ENCODE results near the gene PLXNC1.

PLXNC1 gene

GRCh38 chr12:94320109-94320508, 171.7 kb downstream of the PLXNC1 start:
- DNase-seq (no peak), ATAC-seq (replicated peaks) (no peak)
- H3K27me3 Mint-ChIP-seq = no peaks in the 10 kb centered on the region
- no peak overlapping the region for H3K4me3 Mint-ChIP-seq
- H3K9me3 Mint-ChIP-seq = peaks cover 16 to 29% of the 10 kb centered on the region in 2 donors
- no peak overlapping the region for H3K27ac Mint-ChIP-seq
- no peaks in the 10 kb centered on the region for H3K4me1 Mint-ChIP-seq (ENCODE audit: low read depth in 2 of 2)
- peaks cover 3% of the 10 kb centered on the region for H3K36me3 Mint-ChIP-seq (ENCODE audit: insufficient read depth)

GRCh38 chr12:94322346-94322745, 174.0 kb downstream of the PLXNC1 start:
- H3K27me3 Mint-ChIP-seq = no peaks in the 10 kb centered on the region
- no peak overlapping the region for H3K27ac Mint-ChIP-seq
- peaks cover 7% of the 10 kb centered on the region for H3K36me3 Mint-ChIP-seq (ENCODE audit: insufficient read depth)
- no peak for DNase-seq
- peaks cover 12 to 25% of the 10 kb centered on the region in 2 donors for H3K9me3 Mint-ChIP-seq
- H3K4me3 Mint-ChIP-seq = no peak overlapping the region
- H3K4me1 Mint-ChIP-seq (ENCODE audit: low read depth in 2 of 2) = no peaks in the 10 kb centered on the region
- ATAC-seq (replicated peaks) = no peak

GRCh38 chr12:94326234-94326633, 177.9 kb downstream of the PLXNC1 start:
- H3K36me3 Mint-ChIP-seq (ENCODE audit: insufficient read depth) = peaks cover 7% of the 10 kb centered on the region
- H3K4me1 Mint-ChIP-seq (ENCODE audit: low read depth in 2 of 2) = no peaks in the 10 kb centered on the region
- ATAC-seq (replicated peaks) (no peak), DNase-seq (no peak)
- H3K27me3 Mint-ChIP-seq = no peaks in the 10 kb centered on the region
- peaks cover 0 to 5% of the 10 kb centered on the region in 2 donors for H3K9me3 Mint-ChIP-seq
- no peak overlapping the region for H3K27ac Mint-ChIP-seq
- H3K4me3 Mint-ChIP-seq = no peak overlapping the region

- Mint-ChIP-seq H3K4me3 (no peak overlapping the region), H3K27me3 (no peaks in the 10 kb centered on the region), H3K27ac (no peak overlapping the region), H3K9me3 (no peaks in the 10 kb centered on the region), H3K4me1 (ENCODE audit: low read depth in 2 of 2) (no peaks in the 10 kb centered on the region), H3K36me3 (ENCODE audit: insufficient read depth) (peaks cover 10% of the 10 kb centered on the region)
- ATAC-seq (replicated peaks) (no peak), DNase-seq (no peak)
Observed at GRCh38 chr12:94326727-94327126, 178.3 kb downstream of the PLXNC1 start.

GRCh38 chr12:94327809-94328208, 179.4 kb downstream of the PLXNC1 start:
- Mint-ChIP-seq H3K4me3 (no peak overlapping the region), H3K36me3 (ENCODE audit: insufficient read depth) (peaks cover 10% of the 10 kb centered on the region), H3K4me1 (ENCODE audit: low read depth in 2 of 2) (no peaks in the 10 kb centered on the region), H3K27me3 (no peaks in the 10 kb centered on the region), H3K9me3 (no peaks in the 10 kb centered on the region), H3K27ac (no peak overlapping the region)
- DNase-seq (no peak), ATAC-seq (replicated peaks) (no peak)

- Mint-ChIP-seq H3K4me3 (no peak overlapping the region), H3K9me3 (no peaks in the 10 kb centered on the region), H3K36me3 (ENCODE audit: insufficient read depth) (peaks cover 12% of the 10 kb centered on the region), H3K4me1 (ENCODE audit: low read depth in 2 of 2) (no peaks in the 10 kb centered on the region), H3K27me3 (no peaks in the 10 kb centered on the region), H3K27ac (no peak overlapping the region)
- ATAC-seq (replicated peaks) (no peak), DNase-seq (no peak)
Observed at GRCh38 chr12:94329366-94329765, 181.0 kb downstream of the PLXNC1 start.

- Mint-ChIP-seq H3K4me1 (ENCODE audit: low read depth in 2 of 2) (no peaks in the 10 kb centered on the region), H3K36me3 (ENCODE audit: insufficient read depth) (peaks cover 8% of the 10 kb centered on the region)
- no peak for DNase-seq
Observed at GRCh38 chr12:94333396-94333795, 185.0 kb downstream of the PLXNC1 start.

GRCh38 chr12:94336211-94336925, 188.0 kb downstream of the PLXNC1 start:
- Mint-ChIP-seq H3K27ac (peak overlapping the region in 1 of 2 donors; percentile 13), H3K9me3 (no peaks in the 10 kb centered on the region), H3K36me3 (ENCODE audit: insufficient read depth) (peaks cover 5% of the 10 kb centered on the region), H3K4me3 (no peak overlapping the region), H3K4me1 (ENCODE audit: low read depth in 2 of 2) (no peaks in the 10 kb centered on the region), H3K27me3 (no peaks in the 10 kb centered on the region)
- no peak for DNase-seq
- ATAC-seq (replicated peaks) = no peak

More at GRCh38 chr12:94333396-94333795, 185.0 kb downstream of the PLXNC1 start:
- H3K27ac Mint-ChIP-seq = peak overlapping the region in 1 of 2 donors; percentile 23
- H3K27me3 Mint-ChIP-seq = no peaks in the 10 kb centered on the region
- H3K9me3 Mint-ChIP-seq = no peaks in the 10 kb centered on the region
- no peak overlapping the region for H3K4me3 Mint-ChIP-seq
- no peak for ATAC-seq (replicated peaks)

- Mint-ChIP-seq H3K9me3 (no peaks in the 10 kb centered on the region), H3K27me3 (no peaks in the 10 kb centered on the region), H3K4me1 (ENCODE audit: low read depth in 2 of 2) (no peaks in the 10 kb centered on the region), H3K27ac (no peak overlapping the region), H3K4me3 (no peak overlapping the region), H3K36me3 (ENCODE audit: insufficient read depth) (peaks cover 2% of the 10 kb centered on the region)
- DNase-seq = no peak
- no peak for ATAC-seq (replicated peaks)
Observed at GRCh38 chr12:94338006-94338794, 189.8 kb downstream of the PLXNC1 start.

- no peak for DNase-seq
- no peaks in the 10 kb centered on the region for H3K9me3 Mint-ChIP-seq
- no peaks in the 10 kb centered on the region for H3K36me3 Mint-ChIP-seq (ENCODE audit: insufficient read depth)
Observed at GRCh38 chr12:94340573-94340972, 192.2 kb downstream of the PLXNC1 start.

GRCh38 chr12:94353130-94353529, 204.8 kb downstream of the PLXNC1 start:
- ATAC-seq (replicated peaks) (no peak), DNase-seq (no peak)
- Mint-ChIP-seq H3K36me3 (ENCODE audit: insufficient read depth) (no peaks in the 10 kb centered on the region), H3K4me1 (ENCODE audit: low read depth in 2 of 2) (no peaks in the 10 kb centered on the region), H3K27me3 (no peaks in the 10 kb centered on the region), H3K27ac (peak overlapping the region in 1 of 2 donors; percentile 59), H3K9me3 (peaks cover 13 to 15% of the 10 kb centered on the region in 2 donors), H3K4me3 (no peak overlapping the region)

More at GRCh38 chr12:94340573-94340972, 192.2 kb downstream of the PLXNC1 start:
- H3K27me3 Mint-ChIP-seq = no peaks in the 10 kb centered on the region
- H3K4me3 Mint-ChIP-seq = no peak overlapping the region
- no peak overlapping the region for H3K27ac Mint-ChIP-seq
- no peak for ATAC-seq (replicated peaks)
- H3K4me1 Mint-ChIP-seq (ENCODE audit: low read depth in 2 of 2) = no peaks in the 10 kb centered on the region

Data from effector memory CD8-positive, alpha-beta T cell (primary cell).